Measurements from ENCODE around the gene PPIL6.

The PPIL6 gene

GRCh38 chr6:109456710-109457561, 16.5 kb upstream of the PPIL6 start:
- Mint-ChIP-seq H3K27me3 (no peaks in the 10 kb centered on the region), H3K4me3 (peak overlapping the region; percentile 96), H3K4me1 (peaks cover 73% of the 10 kb centered on the region), H3K27ac (peak overlapping the region; percentile 96), H3K9me3 (no peaks in the 10 kb centered on the region), H3K36me3 (peaks cover 23% of the 10 kb centered on the region)
- no peak for ATAC-seq

GRCh38 chr6:109456111-109456583, 15.7 kb upstream of the PPIL6 start:
- ATAC-seq, result no peak
- Mint-ChIP-seq H3K27ac (peak overlapping the region; percentile 96), H3K36me3 (peaks cover 17% of the 10 kb centered on the region), H3K4me3 (peak overlapping the region; percentile 96), H3K9me3 (no peaks in the 10 kb centered on the region), H3K27me3 (no peaks in the 10 kb centered on the region), H3K4me1 (peaks cover 77% of the 10 kb centered on the region)

GRCh38 chr6:109455437-109456110, 15.1 kb upstream of the PPIL6 start, which contains the start of gene MICAL1:
Gene MICAL1 (minus strand): TSS chr6:109455772. CDS start chr6:109454196, 1,576 bp downstream.
- no peaks in the 10 kb centered on the region for H3K27me3 Mint-ChIP-seq

GRCh38 chr6:109454496-109455436, 14.3 kb upstream of the PPIL6 start:
- Mint-ChIP-seq H3K4me1 (peaks cover 83% of the 10 kb centered on the region), H3K9me3 (no peaks in the 10 kb centered on the region), H3K36me3 (peaks cover 26% of the 10 kb centered on the region), H3K27me3 (no peaks in the 10 kb centered on the region), H3K4me3 (peak overlapping the region; percentile 96), H3K27ac (peak overlapping the region; percentile 96)
- ATAC-seq, result peak; percentile 73

More at GRCh38 chr6:109455437-109456110, 15.1 kb upstream of the PPIL6 start, which contains the start of gene MICAL1:
- peak within 1 kb of the TSS; percentile 96 for H3K27ac Mint-ChIP-seq
- no peaks in the 10 kb centered on the region for H3K9me3 Mint-ChIP-seq
- H3K36me3 Mint-ChIP-seq, result peaks cover 18% of the 10 kb centered on the region
- ATAC-seq, result peak; percentile 84
- peak within 1 kb of the TSS; percentile 96 for H3K4me3 Mint-ChIP-seq
- peaks cover 81% of the 10 kb centered on the region for H3K4me1 Mint-ChIP-seq

- no peaks in the 10 kb centered on the region for H3K9me3 Mint-ChIP-seq
- H3K4me1 Mint-ChIP-seq, result peaks cover 82% of the 10 kb centered on the region
- peak overlapping the region; percentile 96 for H3K27ac Mint-ChIP-seq
- peaks cover 29% of the 10 kb centered on the region for H3K36me3 Mint-ChIP-seq
- H3K4me3 Mint-ChIP-seq, result peak overlapping the region; percentile 96
- ATAC-seq, result no peak
- no peaks in the 10 kb centered on the region for H3K27me3 Mint-ChIP-seq
Observed at GRCh38 chr6:109453594-109454495, 13.4 kb upstream of the PPIL6 start.

- peaks cover 30% of the 10 kb centered on the region for H3K36me3 Mint-ChIP-seq
- peak overlapping the region; percentile 96 for H3K27ac Mint-ChIP-seq
- no peak for ATAC-seq
- peaks cover 82% of the 10 kb centered on the region for H3K4me1 Mint-ChIP-seq
- H3K9me3 Mint-ChIP-seq, result no peaks in the 10 kb centered on the region
- peak overlapping the region; percentile 29 for H3K4me3 Mint-ChIP-seq
- no peaks in the 10 kb centered on the region for H3K27me3 Mint-ChIP-seq
Observed at GRCh38 chr6:109453156-109453555, 12.7 kb upstream of the PPIL6 start.

GRCh38 chr6:109452181-109452580, 11.8 kb upstream of the PPIL6 start:
- ATAC-seq, result no peak
- Mint-ChIP-seq H3K27ac (peak overlapping the region; percentile 96), H3K4me3 (no peak overlapping the region)

GRCh38 chr6:109451376-109451775, 10.9 kb upstream of the PPIL6 start:
- no peaks in the 10 kb centered on the region for H3K27me3 Mint-ChIP-seq
- H3K4me3 Mint-ChIP-seq, result no peak overlapping the region
- no peaks in the 10 kb centered on the region for H3K9me3 Mint-ChIP-seq
- H3K4me1 Mint-ChIP-seq, result peaks cover 72% of the 10 kb centered on the region
- peak overlapping the region; percentile 79 for H3K27ac Mint-ChIP-seq
- ATAC-seq, result no peak
- peaks cover 44% of the 10 kb centered on the region for H3K36me3 Mint-ChIP-seq

More at GRCh38 chr6:109452181-109452580, 11.8 kb upstream of the PPIL6 start:
- H3K4me1 Mint-ChIP-seq, result peaks cover 80% of the 10 kb centered on the region
- no peaks in the 10 kb centered on the region for H3K27me3 Mint-ChIP-seq
- H3K9me3 Mint-ChIP-seq, result no peaks in the 10 kb centered on the region
- peaks cover 39% of the 10 kb centered on the region for H3K36me3 Mint-ChIP-seq

- Mint-ChIP-seq H3K27ac (peak overlapping the region; percentile 79), H3K9me3 (no peaks in the 10 kb centered on the region), H3K36me3 (peaks cover 49% of the 10 kb centered on the region), H3K4me1 (peaks cover 71% of the 10 kb centered on the region), H3K27me3 (no peaks in the 10 kb centered on the region), H3K4me3 (no peak overlapping the region)
- no peak for ATAC-seq
Observed at GRCh38 chr6:109450801-109451200, 10.4 kb upstream of the PPIL6 start.

GRCh38 chr6:109449795-109450673, 9.6 kb upstream of the PPIL6 start:
- H3K4me3 Mint-ChIP-seq, result peak overlapping the region; percentile 10

GRCh38 chr6:109449064-109449794, 8.8 kb upstream of the PPIL6 start:
- Mint-ChIP-seq H3K27me3 (no peaks in the 10 kb centered on the region), H3K4me1 (peaks cover 77% of the 10 kb centered on the region)
- no peak for ATAC-seq

More at GRCh38 chr6:109449795-109450673, 9.6 kb upstream of the PPIL6 start:
- peak; percentile 46 for ATAC-seq
- Mint-ChIP-seq H3K27me3 (no peaks in the 10 kb centered on the region), H3K9me3 (no peaks in the 10 kb centered on the region), H3K4me1 (peaks cover 79% of the 10 kb centered on the region), H3K36me3 (peaks cover 57% of the 10 kb centered on the region), H3K27ac (peak overlapping the region; percentile 79)

GRCh38 chr6:109448615-109449014, 8.2 kb upstream of the PPIL6 start:
- Mint-ChIP-seq H3K9me3 (no peaks in the 10 kb centered on the region), H3K4me1 (peaks cover 77% of the 10 kb centered on the region), H3K27me3 (no peaks in the 10 kb centered on the region), H3K4me3 (no peak overlapping the region), H3K36me3 (peaks cover 63% of the 10 kb centered on the region), H3K27ac (peak overlapping the region; percentile 79)
- no peak for ATAC-seq

More at GRCh38 chr6:109449064-109449794, 8.8 kb upstream of the PPIL6 start:
- Mint-ChIP-seq H3K9me3 (no peaks in the 10 kb centered on the region), H3K36me3 (peaks cover 63% of the 10 kb centered on the region), H3K27ac (peak overlapping the region; percentile 79), H3K4me3 (no peak overlapping the region)

Data from stimulated activated memory B cell treated with anti-CD40 and anti-IgM and Interleukin-4, amounts not matched to agents 10 μg/mL and 1 μg/mL and 100 μg/mL, for 72 hours (primary cell).